ENCODE data around the gene ZNF592.
"Not testable (repeated sequence)": the region's sequence is repeated elsewhere in the genome, so short reads cannot be mapped to it uniquely, and the experiment has no call there.

Gene ZNF592

GRCh38 chr15:84752195-84752594, 3.8 kb downstream of the ZNF592 start:
- Histone ChIP-seq H3K9me3 (ENCODE audit: control insufficient read depth, low read length) (no peaks in the 10 kb centered on the region), H3K27ac (no peak overlapping the region), H3K4me1 (no peaks in the 10 kb centered on the region), H3K9ac (no peak overlapping the region), H3K79me2 (peaks cover 39% of the 10 kb centered on the region), H2AFZ (no peak overlapping the region), H3K4me3 (ENCODE audit: low read depth, low read length) (no peak overlapping the region), H3K4me2 (ENCODE audit: low read length) (no peak overlapping the region), H3K27me3 (ENCODE audit: control insufficient read depth, insufficient read depth, low read length) (no peaks in the 10 kb centered on the region), H3K36me3 (ENCODE audit: control insufficient read depth, insufficient read depth, low read length) (no peaks in the 10 kb centered on the region)
- TF ChIP-seq CTCF (IDR thresholded peaks at IDR 0.05) = no peak

- no peak overlapping the region for H3K27ac ChIP-seq
- no peak overlapping the region for H2AFZ ChIP-seq
- H3K9me3 ChIP-seq (ENCODE audit: control insufficient read depth, low read length) = no peaks in the 10 kb centered on the region
- no peak overlapping the region for H3K9ac ChIP-seq
- no peaks in the 10 kb centered on the region for H3K36me3 ChIP-seq (ENCODE audit: control insufficient read depth, insufficient read depth, low read length)
- no peaks in the 10 kb centered on the region for H3K27me3 ChIP-seq (ENCODE audit: control insufficient read depth, insufficient read depth, low read length)
- H3K4me2 ChIP-seq (ENCODE audit: low read length) = no peak overlapping the region
- H3K79me2 ChIP-seq = peaks cover 43% of the 10 kb centered on the region
- H3K4me3 ChIP-seq (ENCODE audit: low read depth, low read length) = no peak overlapping the region
- no peaks in the 10 kb centered on the region for H3K4me1 ChIP-seq
- TF ChIP-seq CTCF (IDR thresholded peaks at IDR 0.05) = no peak
Observed at GRCh38 chr15:84752700-84753099, 4.3 kb downstream of the ZNF592 start.

- H3K4me3 ChIP-seq (ENCODE audit: low read depth, low read length); H3K36me3 ChIP-seq (ENCODE audit: control insufficient read depth, insufficient read depth, low read length); H3K4me1 ChIP-seq; H3K9ac ChIP-seq; H2AFZ ChIP-seq; H3K27ac ChIP-seq; H3K4me2 ChIP-seq (ENCODE audit: low read length); H3K9me3 ChIP-seq (ENCODE audit: control insufficient read depth, low read length); H3K27me3 ChIP-seq (ENCODE audit: control insufficient read depth, insufficient read depth, low read length): not testable (repeated sequence)
- peaks cover 45% of the 10 kb centered on the region for H3K79me2 ChIP-seq
Observed at GRCh38 chr15:84754889-84755288, 6.5 kb downstream of the ZNF592 start.

GRCh38 chr15:84755736-84756527, 7.5 kb downstream of the ZNF592 start:
- no peak overlapping the region for H2AFZ ChIP-seq
- no peaks in the 10 kb centered on the region for H3K4me1 ChIP-seq
- peaks cover 40% of the 10 kb centered on the region for H3K79me2 ChIP-seq
- H3K27ac ChIP-seq = no peak overlapping the region
- no peak overlapping the region for H3K9ac ChIP-seq
- H3K4me2 ChIP-seq (ENCODE audit: low read length) = no peak overlapping the region
- no peaks in the 10 kb centered on the region for H3K27me3 ChIP-seq (ENCODE audit: control insufficient read depth, insufficient read depth, low read length)
- H3K4me3 ChIP-seq (ENCODE audit: low read depth, low read length) = no peak overlapping the region
- no peak for TF ChIP-seq CTCF (IDR thresholded peaks at IDR 0.05)
- no peaks in the 10 kb centered on the region for H3K9me3 ChIP-seq (ENCODE audit: control insufficient read depth, low read length)
- H3K36me3 ChIP-seq (ENCODE audit: control insufficient read depth, insufficient read depth, low read length) = no peaks in the 10 kb centered on the region

DNA sequence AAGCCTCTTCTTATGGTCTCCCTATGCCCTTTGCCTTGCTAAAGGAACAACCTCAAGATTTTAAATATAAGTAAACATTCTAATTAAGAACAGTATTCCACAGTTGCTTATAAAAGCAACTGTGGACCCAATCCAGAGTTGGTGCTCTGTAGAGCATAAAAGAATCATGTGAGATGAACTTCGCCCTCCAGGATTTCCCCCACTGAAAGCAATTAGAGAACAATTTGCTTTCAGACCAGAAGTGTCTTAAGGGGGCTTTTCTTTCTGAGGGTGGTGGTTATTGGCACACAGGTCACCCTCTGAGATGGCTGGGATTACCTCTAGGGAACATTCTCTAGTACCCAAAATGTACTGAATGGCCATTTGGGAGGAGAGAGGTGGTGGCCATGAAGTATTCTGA, 10.6 kb downstream of the ZNF592 start:
- Histone ChIP-seq H3K4me3 (ENCODE audit: low read depth, low read length) (no peak overlapping the region), H3K27ac (no peak overlapping the region), H3K36me3 (ENCODE audit: control insufficient read depth, insufficient read depth, low read length) (no peaks in the 10 kb centered on the region), H3K9ac (no peak overlapping the region), H3K79me2 (peaks cover 29% of the 10 kb centered on the region), H3K27me3 (ENCODE audit: control insufficient read depth, insufficient read depth, low read length) (no peaks in the 10 kb centered on the region), H3K9me3 (ENCODE audit: control insufficient read depth, low read length) (no peaks in the 10 kb centered on the region), H3K4me1 (peaks cover 2% of the 10 kb centered on the region), H3K4me2 (ENCODE audit: low read length) (no peak overlapping the region), H2AFZ (no peak overlapping the region)
- TF ChIP-seq CTCF (IDR thresholded peaks at IDR 0.05) = no peak
